KMS-11 (cell line): ENCODE measurements around the gene FNDC3B.

Experiments used
- H2AFZ ChIP-seq: fragments of 200-600 bp; sonication (generic); 2 replicates; pipeline ENCODE4 v1.6.1; 2016; ENCODE audit warnings: antibody characterized with exemption, mixed run types, low read depth
- H3K27ac ChIP-seq: fragments of 200-600 bp; sonication (generic); 2 replicates; pipeline ENCODE4 v1.6.1; 2016; ENCODE audit warnings: mild to moderate bottlenecking, mixed run types
- H3K27me3 ChIP-seq: fragments of 200-600 bp; sonication (generic); 2 replicates; pipeline ENCODE4 v1.6.1; 2017; ENCODE audit warnings: mild to moderate bottlenecking, low read depth, mixed run types, moderate library complexity; ENCODE audit not compliant: insufficient read depth
- H3K36me3 ChIP-seq: fragments of 200-600 bp; sonication (generic); 2 replicates; pipeline ENCODE4 v1.6.1; 2017; ENCODE audit warnings: mild to moderate bottlenecking, mixed run types; ENCODE audit not compliant: insufficient read depth
- H3K4me1 ChIP-seq: fragments of 200-600 bp; sonication (generic); 2 replicates; pipeline ENCODE4 v1.6.1; 2016; ENCODE audit warnings: mild to moderate bottlenecking, low read depth, mixed run types; ENCODE audit not compliant: poor library complexity, severe bottlenecking
- H3K4me2 ChIP-seq: fragments of 200-600 bp; sonication (generic); 2 replicates; pipeline ENCODE4 v1.7.0; 2016; ENCODE audit warnings: mild to moderate bottlenecking, mixed run types
- H3K4me3 ChIP-seq: fragments of 200-600 bp; sonication (generic); IDR thresholded peaks from 2 replicates; pipeline ENCODE4 v1.6.1; 2017; ENCODE audit warnings: low read depth, low read length, mixed read lengths; ENCODE audit not compliant: insufficient read depth
- H3K79me2 ChIP-seq: fragments of 200-600 bp; sonication (generic); 2 replicates; pipeline ENCODE4 v1.6.1; 2016; ENCODE audit warnings: low read depth, mixed run types; ENCODE audit not compliant: insufficient read depth
- H3K9ac ChIP-seq: fragments of 200-600 bp; sonication (generic); 2 replicates; pipeline ENCODE4 v1.6.1; 2016; ENCODE audit warnings: mild to moderate bottlenecking, mixed run types
- H4K20me1 ChIP-seq: fragments of 200-600 bp; sonication (generic); 2 replicates; pipeline ENCODE4 v1.6.1; 2016; ENCODE audit warnings: mild to moderate bottlenecking, mixed run types; ENCODE audit not compliant: insufficient read depth
- TF ChIP-seq, protein P1 (sequence below): fragments of 200-600 bp; sonication (generic); conservative IDR thresholded peaks from 2 replicates; pipeline ENCODE4 v1.6.1; 2017; ENCODE audit warnings: low read depth, mild to moderate bottlenecking, antibody characterized with exemption, low read length, moderate library complexity, mixed read lengths

Gene FNDC3B

DNA sequence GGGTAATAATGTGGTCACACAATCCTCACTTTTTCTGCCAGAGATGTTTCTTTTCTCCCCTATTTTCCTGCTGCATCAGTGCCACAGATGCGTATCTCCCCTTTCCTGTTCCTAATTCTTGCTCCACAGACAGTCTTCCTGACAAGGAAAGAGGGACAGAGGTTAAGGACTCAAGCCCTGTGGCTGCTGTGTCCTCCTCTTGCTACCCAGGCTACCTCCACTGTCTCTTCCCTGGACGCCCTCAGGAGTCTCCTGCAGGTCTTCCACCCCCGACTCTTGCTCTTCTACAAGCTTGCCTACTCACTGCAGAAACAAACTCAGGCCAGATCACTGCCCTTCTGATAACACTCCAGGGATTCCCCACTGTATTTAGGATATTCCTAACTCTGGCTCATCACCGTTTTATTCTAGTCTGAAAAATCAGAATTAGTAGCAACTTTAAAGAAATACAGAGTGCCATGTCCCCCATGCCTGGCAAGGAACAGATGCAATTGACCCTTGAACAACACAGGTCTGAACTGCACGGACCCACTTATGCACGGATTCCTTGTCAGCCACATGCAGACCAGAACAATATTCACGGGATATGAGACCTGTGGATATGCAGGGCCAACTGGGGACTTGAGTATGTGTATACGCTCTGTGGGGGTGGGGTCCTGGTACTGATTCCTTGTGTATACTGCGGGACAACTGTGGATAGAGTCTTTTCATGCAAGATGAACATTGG lies 257.0 kb downstream of the FNDC3B start:
- Histone ChIP-seq H3K27ac (no peak overlapping the region), H4K20me1 (no peaks in the 10 kb centered on the region), H3K4me2 (no peak overlapping the region), H3K27me3 (no peaks in the 10 kb centered on the region), H3K4me1 (no peaks in the 10 kb centered on the region), H3K79me2 (no peaks in the 10 kb centered on the region), H3K9ac (no peak overlapping the region), H3K36me3 (peaks cover 2% of the 10 kb centered on the region; the same call in 1 of the 2 replicates), H2AFZ (no peak overlapping the region), H3K4me3 (no peak overlapping the region)
- TF ChIP-seq, protein P1, sequence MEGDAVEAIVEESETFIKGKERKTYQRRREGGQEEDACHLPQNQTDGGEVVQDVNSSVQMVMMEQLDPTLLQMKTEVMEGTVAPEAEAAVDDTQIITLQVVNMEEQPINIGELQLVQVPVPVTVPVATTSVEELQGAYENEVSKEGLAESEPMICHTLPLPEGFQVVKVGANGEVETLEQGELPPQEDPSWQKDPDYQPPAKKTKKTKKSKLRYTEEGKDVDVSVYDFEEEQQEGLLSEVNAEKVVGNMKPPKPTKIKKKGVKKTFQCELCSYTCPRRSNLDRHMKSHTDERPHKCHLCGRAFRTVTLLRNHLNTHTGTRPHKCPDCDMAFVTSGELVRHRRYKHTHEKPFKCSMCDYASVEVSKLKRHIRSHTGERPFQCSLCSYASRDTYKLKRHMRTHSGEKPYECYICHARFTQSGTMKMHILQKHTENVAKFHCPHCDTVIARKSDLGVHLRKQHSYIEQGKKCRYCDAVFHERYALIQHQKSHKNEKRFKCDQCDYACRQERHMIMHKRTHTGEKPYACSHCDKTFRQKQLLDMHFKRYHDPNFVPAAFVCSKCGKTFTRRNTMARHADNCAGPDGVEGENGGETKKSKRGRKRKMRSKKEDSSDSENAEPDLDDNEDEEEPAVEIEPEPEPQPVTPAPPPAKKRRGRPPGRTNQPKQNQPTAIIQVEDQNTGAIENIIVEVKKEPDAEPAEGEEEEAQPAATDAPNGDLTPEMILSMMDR, result no peak

GRCh38 chr3:172296975-172297332 lies 257.6 kb downstream of the FNDC3B start:
- H3K79me2 ChIP-seq, result no peaks in the 10 kb centered on the region
- H4K20me1 ChIP-seq, result no peaks in the 10 kb centered on the region
- peaks cover 2% of the 10 kb centered on the region; the same call in 1 of the 2 replicates for H3K36me3 ChIP-seq
- H3K4me1 ChIP-seq, result no peaks in the 10 kb centered on the region
- H3K27ac ChIP-seq, result no peak overlapping the region
- H3K4me2 ChIP-seq, result no peak overlapping the region
- no peak overlapping the region for H3K9ac ChIP-seq
- TF ChIP-seq, protein P1, result no peak
- no peak overlapping the region for H2AFZ ChIP-seq
- no peak overlapping the region for H3K4me3 ChIP-seq
- H3K27me3 ChIP-seq, result no peaks in the 10 kb centered on the region

- H4K20me1 ChIP-seq, result no peaks in the 10 kb centered on the region
- H3K4me2 ChIP-seq, result no peak overlapping the region
- H3K27ac ChIP-seq, result no peak overlapping the region
- H3K4me1 ChIP-seq, result no peaks in the 10 kb centered on the region
- no peak overlapping the region for H3K4me3 ChIP-seq
- H3K9ac ChIP-seq, result no peak overlapping the region
- H3K27me3 ChIP-seq, result no peaks in the 10 kb centered on the region
- TF ChIP-seq, protein P1, result no peak
- H3K79me2 ChIP-seq, result no peaks in the 10 kb centered on the region
- no peak overlapping the region for H2AFZ ChIP-seq
- peaks cover 2% of the 10 kb centered on the region; the same call in 1 of the 2 replicates for H3K36me3 ChIP-seq
These were observed 258.9 kb downstream of the FNDC3B start for GRCh38 chr3:172298247-172298646.

- no peak overlapping the region for H2AFZ ChIP-seq
- no peak overlapping the region for H3K4me2 ChIP-seq
- no peaks in the 10 kb centered on the region for H3K4me1 ChIP-seq
- H3K79me2 ChIP-seq, result no peaks in the 10 kb centered on the region
- H4K20me1 ChIP-seq, result no peaks in the 10 kb centered on the region
- no peak overlapping the region for H3K27ac ChIP-seq
- no peak overlapping the region for H3K9ac ChIP-seq
- no peak overlapping the region for H3K4me3 ChIP-seq
- no peaks in the 10 kb centered on the region; the same call in 1 of the 2 replicates for H3K36me3 ChIP-seq
- no peaks in the 10 kb centered on the region for H3K27me3 ChIP-seq
- TF ChIP-seq, protein P1, result no peak
These were observed 260.8 kb downstream of the FNDC3B start for GRCh38 chr3:172300187-172300586.
